IgD-negative memory B cell (primary cell): ENCODE measurements around the gene TEX30. TPM values are rescaled to one million over a fixed set of nuclear protein-coding genes. Genes with fewer than 3 reads are reported as not detected.

Source experiments
- H3K27ac Mint-ChIP-seq, 3 donors: one replicate each; pipeline ENCODE4 v1.8.0; 2020 to 2022; ENCODE audit warnings: mild to moderate bottlenecking in 3 of 3, mixed read lengths in 3 of 3, moderate library complexity in 1 of 3
- H3K27me3 Mint-ChIP-seq: one replicate; pipeline ENCODE4 v1.8.0; 2021; ENCODE audit warnings: mixed read lengths
- H3K36me3 Mint-ChIP-seq: one replicate; pipeline ENCODE4 v1.8.0; 2020; ENCODE audit warnings: mild to moderate bottlenecking, mixed read lengths
- H3K4me1 Mint-ChIP-seq, 3 donors: one replicate each; pipeline ENCODE4 v1.8.0; 2020 to 2022; ENCODE audit warnings: mixed read lengths in 3 of 3, mild to moderate bottlenecking in 1 of 3
- H3K4me3 Mint-ChIP-seq, 4 donors: one replicate each; pipeline ENCODE4 v1.8.0; 2020 to 2022; ENCODE audit warnings: mild to moderate bottlenecking in 4 of 4, mixed read lengths in 4 of 4, moderate library complexity in 3 of 4
- H3K9me3 Mint-ChIP-seq, 3 donors: one replicate each; pipeline ENCODE4 v1.8.0; 2020 to 2021; ENCODE audit warnings: mixed read lengths in 3 of 3, mild to moderate bottlenecking in 1 of 3
- polyA plus RNA-seq: library from polyadenylated mRNA; unstranded; fragments of 300-500 nt; fragmentation: Illumina TruSeq; gene quantifications from one replicate; pipeline ENCODE4 v1.2.3, GENCODE V29; 2021

Gene TEX30
- polyA plus RNA-seq, 1 donor from 2014 or later: 12.1 TPM

DNA sequence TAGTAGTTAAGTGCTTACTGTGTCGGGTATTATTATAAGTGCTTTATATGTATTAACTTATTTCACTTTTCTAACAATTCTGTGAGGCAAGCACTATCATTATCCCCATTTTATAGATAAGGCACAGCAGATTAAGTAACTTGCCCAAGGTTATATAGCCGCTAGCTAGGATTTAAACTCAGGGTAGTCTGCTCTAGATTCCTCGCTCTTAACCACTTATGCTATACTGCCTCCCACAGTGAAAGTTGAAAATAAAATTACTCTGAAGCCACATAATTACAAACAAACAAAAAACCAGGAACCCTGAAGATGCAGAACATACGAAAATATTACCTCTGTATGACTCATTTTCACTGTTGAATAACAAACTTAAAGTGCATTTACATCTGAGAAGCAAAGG, 3.9 kb downstream of the TEX30 start:
- H3K9me3 Mint-ChIP-seq: no peaks in the 10 kb centered on the region
- peak overlapping the region in 1 of 4 donors; percentile 70 for H3K4me3 Mint-ChIP-seq
- no peaks in the 10 kb centered on the region for H3K27me3 Mint-ChIP-seq
- peaks cover 9 to 18% (median 14%) of the 10 kb centered on the region in 3 donors for H3K4me1 Mint-ChIP-seq
- peaks cover 8% of the 10 kb centered on the region for H3K36me3 Mint-ChIP-seq
- H3K27ac Mint-ChIP-seq: no peak overlapping the region

GRCh38 chr13:102768909-102769308, 4.7 kb downstream of the TEX30 start:
- H3K36me3 Mint-ChIP-seq: peaks cover 8% of the 10 kb centered on the region
- H3K4me1 Mint-ChIP-seq: peaks cover 9 to 15% (median 14%) of the 10 kb centered on the region in 3 donors
- H3K9me3 Mint-ChIP-seq: no peaks in the 10 kb centered on the region
- no peak overlapping the region for H3K4me3 Mint-ChIP-seq
- no peaks in the 10 kb centered on the region for H3K27me3 Mint-ChIP-seq
- no peak overlapping the region for H3K27ac Mint-ChIP-seq

- no peaks in the 10 kb centered on the region for H3K27me3 Mint-ChIP-seq
- H3K36me3 Mint-ChIP-seq: peaks cover 6% of the 10 kb centered on the region
- no peaks in the 10 kb centered on the region for H3K4me1 Mint-ChIP-seq
- H3K9me3 Mint-ChIP-seq: no peaks in the 10 kb centered on the region
- no peak overlapping the region for H3K27ac Mint-ChIP-seq
- no peak overlapping the region for H3K4me3 Mint-ChIP-seq
These were observed 9.8 kb downstream of the TEX30 start for GRCh38 chr13:102763741-102764140.

- Mint-ChIP-seq H3K4me3 (no peak overlapping the region), H3K9me3 (no peaks in the 10 kb centered on the region), H3K27ac (no peak overlapping the region), H3K27me3 (no peaks in the 10 kb centered on the region), H3K4me1 (no peaks in the 10 kb centered on the region), H3K36me3 (peaks cover 6% of the 10 kb centered on the region)
These were observed 12.5 kb downstream of the TEX30 start for GRCh38 chr13:102761071-102761470.

DNA sequence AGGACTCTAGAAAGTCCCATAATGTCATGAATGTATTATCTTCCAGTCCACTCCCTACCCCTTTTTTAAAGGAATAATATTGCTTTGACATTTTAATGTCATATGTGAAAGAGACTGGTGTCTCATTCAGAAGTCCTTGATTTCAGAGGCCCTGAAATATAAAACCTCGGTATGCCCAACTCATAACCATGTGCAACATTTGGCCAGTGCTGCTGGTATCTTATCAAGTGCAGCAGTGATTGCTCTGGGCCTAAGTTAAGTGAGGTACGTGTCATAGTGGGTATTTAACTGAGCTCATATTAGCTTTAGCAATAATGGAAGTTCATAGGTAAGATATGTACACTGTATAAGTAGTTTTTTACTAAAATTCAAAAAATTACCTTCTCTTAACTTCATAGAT, 14.7 kb downstream of the TEX30 start:
- Mint-ChIP-seq H3K9me3 (no peaks in the 10 kb centered on the region), H3K36me3 (no peaks in the 10 kb centered on the region), H3K4me1 (no peaks in the 10 kb centered on the region), H3K27ac (no peak overlapping the region), H3K4me3 (no peak overlapping the region), H3K27me3 (no peaks in the 10 kb centered on the region)

GRCh38 chr13:102757006-102757405, 16.6 kb downstream of the TEX30 start:
- Mint-ChIP-seq H3K9me3 (peaks cover 0 to 2% (median 0%) of the 10 kb centered on the region in 3 donors), H3K27me3 (no peaks in the 10 kb centered on the region), H3K4me3 (no peak overlapping the region), H3K27ac (no peak overlapping the region), H3K4me1 (no peaks in the 10 kb centered on the region), H3K36me3 (no peaks in the 10 kb centered on the region)

- H3K4me3 Mint-ChIP-seq: no peak overlapping the region
- no peaks in the 10 kb centered on the region for H3K4me1 Mint-ChIP-seq
- H3K36me3 Mint-ChIP-seq: peaks cover 3% of the 10 kb centered on the region
These were observed 21.7 kb downstream of the TEX30 start for GRCh38 chr13:102751886-102752285.

DNA sequence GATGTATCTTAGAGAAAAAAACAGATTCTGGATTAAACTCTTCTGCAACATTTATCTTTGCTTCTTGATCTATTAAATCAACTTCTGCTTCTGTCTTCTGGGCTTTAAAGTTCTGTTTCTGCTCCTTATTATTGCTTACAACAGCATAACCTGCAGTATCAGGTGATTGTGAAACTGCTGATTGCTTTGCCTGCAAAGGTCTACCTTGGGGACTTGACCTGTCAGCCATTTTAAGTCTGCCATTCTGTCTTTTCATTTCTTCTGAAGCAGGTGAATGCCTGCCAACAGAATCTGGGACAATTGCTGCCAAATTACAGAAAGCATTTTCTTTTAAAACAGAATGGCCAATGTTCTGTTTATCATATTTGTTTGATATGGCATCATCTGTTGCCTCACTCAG, 31.1 kb downstream of the TEX30 start:
- no peak overlapping the region for H3K4me3 Mint-ChIP-seq
- peaks cover 13% of the 10 kb centered on the region for H3K27me3 Mint-ChIP-seq
- no peaks in the 10 kb centered on the region for H3K4me1 Mint-ChIP-seq
- H3K27ac Mint-ChIP-seq: no peak overlapping the region
- H3K36me3 Mint-ChIP-seq: no peaks in the 10 kb centered on the region
- peaks cover 5 to 14% (median 10%) of the 10 kb centered on the region in 3 donors for H3K9me3 Mint-ChIP-seq

More at GRCh38 chr13:102751886-102752285, 21.7 kb downstream of the TEX30 start:
- Mint-ChIP-seq H3K9me3 (peaks cover 0 to 3% (median 2%) of the 10 kb centered on the region in 3 donors), H3K27ac (no peak overlapping the region), H3K27me3 (peaks cover 8% of the 10 kb centered on the region)

GRCh38 chr13:102742101-102742500, 31.5 kb downstream of the TEX30 start:
- H3K27me3 Mint-ChIP-seq: peaks cover 13% of the 10 kb centered on the region
- H3K36me3 Mint-ChIP-seq: no peaks in the 10 kb centered on the region
- H3K9me3 Mint-ChIP-seq: peaks cover 5 to 14% (median 10%) of the 10 kb centered on the region in 3 donors

DNA sequence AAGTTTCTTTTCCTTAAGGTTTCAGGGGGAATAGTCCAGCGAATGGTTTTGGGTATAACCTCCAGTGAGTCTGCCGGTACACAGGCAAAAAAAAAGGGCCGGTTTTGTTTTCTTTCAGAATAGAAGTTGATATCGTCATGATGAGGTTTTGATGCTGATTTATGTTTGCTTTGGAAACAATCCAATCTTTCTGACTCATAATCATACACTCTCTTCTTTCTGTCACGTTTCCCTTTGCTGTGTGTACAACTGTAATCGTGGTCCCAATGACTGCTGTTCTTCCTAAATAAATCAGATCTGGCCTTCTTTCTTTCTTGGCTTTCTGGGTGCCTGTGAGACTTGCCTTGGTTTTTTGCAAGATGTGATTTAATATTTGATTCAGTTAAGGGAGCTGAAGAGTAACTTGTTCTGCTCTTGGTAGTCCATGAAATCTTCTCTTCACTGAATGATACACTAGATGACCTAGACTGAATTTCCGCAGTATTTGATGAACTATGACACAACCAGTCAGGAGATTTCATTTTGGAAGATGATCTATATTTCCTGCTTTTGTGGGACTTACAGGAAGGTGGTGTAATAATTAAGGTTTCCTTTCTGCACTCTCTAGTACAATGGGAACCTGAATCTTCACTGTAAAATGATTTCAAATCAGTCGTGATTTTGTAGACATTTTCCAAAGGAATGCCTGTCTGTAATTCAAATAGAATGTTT, 43.9 kb downstream of the TEX30 start:
- Mint-ChIP-seq H3K36me3 (peaks cover 3% of the 10 kb centered on the region), H3K9me3 (peaks cover 0 to 3% (median 1%) of the 10 kb centered on the region in 3 donors), H3K27ac (no peak overlapping the region), H3K27me3 (peaks cover 4% of the 10 kb centered on the region), H3K4me1 (no peaks in the 10 kb centered on the region), H3K4me3 (no peak overlapping the region)

More at GRCh38 chr13:102742101-102742500, 31.5 kb downstream of the TEX30 start:
- no peaks in the 10 kb centered on the region for H3K4me1 Mint-ChIP-seq
- H3K4me3 Mint-ChIP-seq: no peak overlapping the region
- H3K27ac Mint-ChIP-seq: no peak overlapping the region

- Mint-ChIP-seq H3K4me1 (no peaks in the 10 kb centered on the region), H3K27me3 (peaks cover 15% of the 10 kb centered on the region), H3K36me3 (peaks cover 3% of the 10 kb centered on the region), H3K27ac (no peak overlapping the region), H3K9me3 (peaks cover 0 to 3% (median 1%) of the 10 kb centered on the region in 3 donors), H3K4me3 (no peak overlapping the region)
These were observed 47.2 kb downstream of the TEX30 start for GRCh38 chr13:102726430-102726829.

DNA sequence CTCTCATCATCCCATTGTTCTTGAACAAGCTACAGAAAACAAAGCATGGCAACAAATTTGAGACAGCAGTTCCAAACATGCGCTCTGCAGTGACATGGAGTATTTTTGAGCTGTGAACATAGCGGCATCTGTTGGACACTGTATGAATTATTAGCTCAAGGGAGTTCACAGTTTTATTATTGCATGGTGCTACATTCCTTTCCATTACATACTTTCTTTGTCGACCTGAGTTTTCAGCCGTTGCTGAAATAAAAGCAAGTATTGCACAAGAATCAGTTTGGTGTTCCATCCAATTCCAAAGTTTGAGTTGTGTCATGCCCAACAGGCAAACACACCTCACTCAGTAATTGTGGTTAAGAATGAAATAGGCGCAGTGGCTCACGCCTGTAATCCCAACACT, 48.7 kb downstream of the TEX30 start:
- no peaks in the 10 kb centered on the region for H3K4me1 Mint-ChIP-seq
- H3K27ac Mint-ChIP-seq: no peak overlapping the region
- H3K4me3 Mint-ChIP-seq: no peak overlapping the region
- H3K36me3 Mint-ChIP-seq: peaks cover 3% of the 10 kb centered on the region
- peaks cover 15% of the 10 kb centered on the region for H3K27me3 Mint-ChIP-seq
- H3K9me3 Mint-ChIP-seq: peaks cover 0 to 3% (median 1%) of the 10 kb centered on the region in 3 donors

- Mint-ChIP-seq H3K9me3 (peaks cover 0 to 1% (median under 1%) of the 10 kb centered on the region in 3 donors), H3K4me1 (no peaks in the 10 kb centered on the region), H3K27ac (no peak overlapping the region), H3K4me3 (no peak overlapping the region), H3K36me3 (peaks cover 2% of the 10 kb centered on the region), H3K27me3 (peaks cover 21% of the 10 kb centered on the region)
These were observed 51.8 kb downstream of the TEX30 start for GRCh38 chr13:102721800-102722231.

DNA sequence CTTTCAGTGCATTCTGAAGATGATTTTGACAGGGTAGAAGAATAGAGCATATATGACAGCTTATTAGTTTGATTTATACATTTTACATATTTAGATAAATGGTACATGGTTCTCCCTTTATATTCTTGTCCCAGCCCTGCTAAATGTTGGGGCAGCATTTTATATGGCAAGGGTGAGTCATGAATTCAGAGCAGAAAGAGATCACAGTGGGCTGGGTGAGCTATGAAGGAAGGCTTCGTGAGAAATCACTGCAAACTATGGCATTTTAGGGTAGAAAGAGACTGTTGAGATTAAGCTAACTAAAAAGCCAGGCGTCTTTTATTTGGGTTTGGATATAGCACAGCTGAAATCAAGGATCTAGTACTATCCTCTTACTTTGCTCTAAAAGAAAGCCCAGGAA, 54.8 kb downstream of the TEX30 start:
- Mint-ChIP-seq H3K4me1 (no peaks in the 10 kb centered on the region), H3K27ac (no peak overlapping the region), H3K9me3 (no peaks in the 10 kb centered on the region), H3K36me3 (no peaks in the 10 kb centered on the region), H3K4me3 (no peak overlapping the region), H3K27me3 (peaks cover 14% of the 10 kb centered on the region)
